H1 (cell line): ENCODE data around the gene DARS2. TPM values are rescaled to one million over a fixed set of nuclear protein-coding genes. Genes with fewer than 3 reads are reported as not detected.
A peak's percentile ranks its signal among the peaks of the same experiment; 100 is the strongest.

ENCODE experiments used
- CTCF ChIA-PET: fragments of 300-600 bp; sonication (Branson Sonifier 250); formaldehyde crosslinking; loops from one replicate; lab custom pipeline; 2021; ENCODE audit not compliant: partially characterized antibody; lab: Charles Lee
- POLR2A ChIA-PET: fragments of 300-600 bp; sonication (Branson Sonifier 250); formaldehyde crosslinking; loops from one replicate; lab custom pipeline; 2021; ENCODE audit warnings: inconsistent platforms; ENCODE audit not compliant: partially characterized antibody; lab: Charles Lee
- DNase-seq, 2 experiments: peaks; one replicate each; pipeline versions ENCODE4 v3.0.0 to v3.0.0-alpha.2; 2010 to 2022; ENCODE audit warnings: low spot score in 2 of 2, low read depth in 1 of 2, mixed read lengths in 1 of 2
- FAIRE-seq: peaks from 2 replicates; lab custom pipeline; 2011; peaks lifted over from hg19 to GRCh38; lab: Jason Lieb, UNC
- H2AFZ ChIP-seq: 2 replicates; pipeline ENCODE4 v1.8.1; 2012; ENCODE audit warnings: low read length, inconsistent platforms
- H2AK5ac ChIP-seq: 2 replicates; pipeline ENCODE4 v1.6.1; 2013; ENCODE audit warnings: low read depth, low read length
- H2BK120ac ChIP-seq: replicated peaks from 2 replicates; pipeline ENCODE3; 2013; ENCODE audit warnings: low read depth, low read length, inconsistent platforms
- H2BK12ac ChIP-seq: 2 replicates; pipeline ENCODE4 v1.6.1; 2013; ENCODE audit warnings: low read depth, low read length
- H2BK15ac ChIP-seq: 2 replicates; pipeline ENCODE4 v1.6.1; 2013; ENCODE audit warnings: low read length
- H2BK20ac ChIP-seq: 2 replicates; pipeline ENCODE4 v1.6.1; 2013; ENCODE audit warnings: low read length
- H2BK5ac ChIP-seq: 2 replicates; pipeline ENCODE4 v1.6.1; 2013; ENCODE audit warnings: low read depth, low read length
- H3K14ac ChIP-seq: 2 replicates; pipeline ENCODE4 v1.6.1; 2013; ENCODE audit warnings: inconsistent platforms; ENCODE audit not compliant: insufficient read length
- H3K18ac ChIP-seq: 2 replicates; pipeline ENCODE4 v1.6.1; 2013; ENCODE audit warnings: low read length; ENCODE audit errors: extremely low read depth
- H3K23ac ChIP-seq: 2 replicates; pipeline ENCODE4 v1.6.1; 2013; ENCODE audit warnings: inconsistent platforms; ENCODE audit not compliant: insufficient read length
- H3K23me2 ChIP-seq: 2 replicates; pipeline ENCODE4 v1.6.1; 2013; ENCODE audit warnings: low read depth, low read length
- H3K27ac ChIP-seq: 2 replicates; pipeline ENCODE4 v1.6.1; 2011; ENCODE audit warnings: low read depth, low read length, inconsistent platforms
- H3K27me3 ChIP-seq, 4 experiments: replicated peaks in 1 of 4; 1 replicate in 1 of 4; 2 replicates in 3 of 4; pipeline versions ENCODE4 v1.6.1 to v1.8.1; 2011 to 2013; ENCODE audit warnings: low read length in 3 of 4, mild to moderate bottlenecking in 3 of 4, inconsistent platforms in 2 of 4, mixed read lengths in 2 of 4, moderate library complexity in 1 of 4; ENCODE audit not compliant: control insufficient read depth in 3 of 4, insufficient read depth in 3 of 4; ENCODE audit errors: extremely low read depth in 1 of 4
- H3K36me3 ChIP-seq, 4 experiments: 2 replicates each; pipeline versions ENCODE4 v1.6.1 to v1.8.1; 2011 to 2013; ENCODE audit warnings: mild to moderate bottlenecking in 4 of 4, low read length in 3 of 4, moderate library complexity in 2 of 4, control low read depth in 1 of 4, inconsistent platforms in 1 of 4; ENCODE audit not compliant: insufficient read depth in 4 of 4, control insufficient read depth in 2 of 4
- H3K4ac ChIP-seq: replicated peaks from 2 replicates; pipeline ENCODE3; 2013; ENCODE audit warnings: low read length, low read depth, mixed read lengths, inconsistent platforms; ENCODE audit not compliant: insufficient read length
- H3K4me1 ChIP-seq, 4 experiments: replicated peaks in 1 of 4; 1 replicate in 1 of 4; 2 replicates in 3 of 4; pipeline versions ENCODE4 v1.6.1 to v1.8.1; 2011 to 2013; ENCODE audit warnings: low read length in 3 of 4, inconsistent platforms in 2 of 4, mixed read lengths in 1 of 4; ENCODE audit not compliant: insufficient read depth in 4 of 4, control insufficient read depth in 3 of 4
- H3K4me2 ChIP-seq, 2 experiments: 2 replicates each; pipeline versions ENCODE4 v1.6.1 to v1.8.1; 2011 to 2013; ENCODE audit warnings: low read depth in 2 of 2, low read length in 2 of 2, control low read depth in 1 of 2, inconsistent platforms in 1 of 2, mild to moderate bottlenecking in 1 of 2; ENCODE audit not compliant: insufficient read depth in 1 of 2
- H3K4me3 ChIP-seq, 4 experiments: fragments of 200-600, 300-600 bp in 1 of 4; sonication (generic), shearing (Covaris generic), sonication (Bioruptor Twin) in 1 of 4; 2 replicates each; pipeline versions ENCODE4 v1.5.1 to v1.8.1; 2011 to 2016; ENCODE audit warnings: low read length in 4 of 4, low read depth in 3 of 4, control low read depth in 2 of 4, inconsistent platforms in 2 of 4, mild to moderate bottlenecking in 2 of 4, mixed read lengths in 1 of 4, moderate library complexity in 1 of 4; ENCODE audit not compliant: insufficient read depth in 2 of 4; ENCODE audit errors: extremely low read depth in 1 of 4
- H3K56ac ChIP-seq: replicated peaks from 2 replicates; pipeline ENCODE3; 2013; ENCODE audit warnings: low read depth, mild to moderate bottlenecking, mixed read lengths, low read length, inconsistent platforms; ENCODE audit not compliant: insufficient read length
- H3K79me1 ChIP-seq: 2 replicates; pipeline ENCODE4 v1.6.1; 2013; ENCODE audit warnings: low read depth, low read length, control low read depth
- H3K79me2 ChIP-seq, 2 experiments: 2 replicates each; pipeline versions ENCODE4 v1.6.1 to v1.8.1; 2012 to 2013; ENCODE audit warnings: low read length in 2 of 2, mild to moderate bottlenecking in 2 of 2, inconsistent platforms in 1 of 2; ENCODE audit not compliant: insufficient read depth in 2 of 2, control insufficient read depth in 1 of 2
- H3K9ac ChIP-seq, 4 experiments: replicated peaks in 1 of 4; 1 replicate in 1 of 4; 2 replicates in 3 of 4; pipeline versions ENCODE4 v1.6.1 to v1.8.1; 2011 to 2013; ENCODE audit warnings: low read depth in 3 of 4, low read length in 3 of 4, control low read depth in 2 of 4, mild to moderate bottlenecking in 2 of 4, moderate library complexity in 2 of 4, inconsistent platforms in 1 of 4; ENCODE audit errors: extremely low read depth in 1 of 4
- H3K9me3 ChIP-seq, 2 experiments: 2 replicates each; pipeline versions ENCODE4 v1.6.1 to v1.8.1; 2012 to 2013; ENCODE audit warnings: mild to moderate bottlenecking in 2 of 2, moderate library complexity in 2 of 2, control low read depth in 1 of 2, inconsistent platforms in 1 of 2, low read depth in 1 of 2, low read length in 1 of 2, mixed read lengths in 1 of 2; ENCODE audit not compliant: insufficient read depth in 2 of 2
- H4K20me1 ChIP-seq, 2 experiments: replicated peaks in 1 of 2; 2 replicates each; pipeline versions ENCODE3 to v1.8.1; 2011 to 2013; ENCODE audit warnings: inconsistent platforms in 2 of 2, low read length in 2 of 2, mild to moderate bottlenecking in 1 of 2; ENCODE audit not compliant: insufficient read depth in 2 of 2, control insufficient read depth in 1 of 2
- H4K5ac ChIP-seq: 2 replicates; pipeline ENCODE4 v1.6.1; 2013; ENCODE audit warnings: low read length, low read depth, mixed read lengths, inconsistent platforms; ENCODE audit not compliant: insufficient read length
- H4K8ac ChIP-seq: 2 replicates; pipeline ENCODE4 v1.8.0; 2013; ENCODE audit warnings: mild to moderate bottlenecking, moderate library complexity, low read length, inconsistent platforms; ENCODE audit not compliant: insufficient read depth; ENCODE audit errors: extremely low read depth
- H4K91ac ChIP-seq: replicated peaks from 2 replicates; pipeline ENCODE3; 2013; ENCODE audit warnings: low read length, mixed read lengths, inconsistent platforms; ENCODE audit not compliant: insufficient read length
- BRCA1 ChIP-seq: IDR thresholded peaks from 2 replicates; pipeline ENCODE4 v1.6.1; 2012; ENCODE audit warnings: low read depth, low read length, improper control_type of control experiment
- CHD1 ChIP-seq: IDR thresholded peaks from 2 replicates; pipeline ENCODE4 v1.6.1; 2012; ENCODE audit warnings: low read depth, low read length, improper control_type of control experiment
- GTF2F1 ChIP-seq: IDR thresholded peaks from 2 replicates; pipeline ENCODE4 v1.6.1; 2012; ENCODE audit warnings: low read depth, low read length, improper control_type of control experiment, borderline replicate concordance
- JUN ChIP-seq: IDR thresholded peaks from 2 replicates; pipeline ENCODE4 v1.6.1; 2011; ENCODE audit warnings: low read depth, mild to moderate bottlenecking, improper control_type of control experiment, low read length
- SRF ChIP-seq: IDR thresholded peaks from 2 replicates; pipeline ENCODE4 v1.6.1; 2011; ENCODE audit warnings: mild to moderate bottlenecking, low read depth, low read length, moderate library complexity
- SUZ12 ChIP-seq: fragments of 200-600 bp; sonication (generic); IDR thresholded peaks from 2 replicates; pipeline ENCODE4 v1.6.1; 2012; ENCODE audit warnings: mild to moderate bottlenecking, inconsistent platforms, low read length, moderate library complexity, mixed read lengths
- YY1 ChIP-seq: IDR thresholded peaks from 2 replicates; pipeline ENCODE4 v1.6.1; 2011; ENCODE audit warnings: low read depth, mild to moderate bottlenecking, low read length
- WGBS, 2 experiments: shearing (Covaris generic) in 1 of 2; methylation state at CpG; one replicate each; pipeline versions ENCODE4 v1.1.6 to v1.1.7; 2013 to 2015; ENCODE audit warnings: low lambda C conversion rate in 2 of 2, mixed read lengths in 2 of 2, inconsistent platforms in 1 of 2, low coverage in 1 of 2, missing lambda C conversion rate in 1 of 2; ENCODE audit not compliant: insufficient replicate concordance in 2 of 2, insufficient coverage in 1 of 2, insufficient read length in 1 of 2; ENCODE audit errors: extremely low coverage in 1 of 2, missing lambda C conversion rate in 1 of 2; 5-methylcytosine and 5-hydroxymethylcytosine counted together
- long read RNA-seq, 2 experiments: library from RNA in 1 of 2; library from capped mRNA in 1 of 2; stranded (forward); transcript quantifications; one replicate each; pipeline ENCODE4 v2.0.0, GENCODE V29; 2021; ENCODE audit warnings: inconsistent platforms in 1 of 2
- polyA minus RNA-seq, 3 experiments: library from RNA; depleted of rRNA, polyadenylated mRNA; stranded (reverse); fragments of >200 nt; gene quantifications; 1 replicate in 2 of 3; 2 replicates in 1 of 3; pipeline ENCODE4 v1.2.3, GENCODE V29; 2011
- polyA plus RNA-seq, 7 experiments: library from polyadenylated mRNA; depleted of rRNA in 3 of 7; stranded (reverse) in 5 of 7; unstranded in 2 of 7; fragments of >200 nt in 5 of 7; fragments of 200-250 nt in 2 of 7; gene quantifications; 1 replicate in 5 of 7; 2 replicates in 1 of 7; 4 replicates in 1 of 7; pipeline versions ENCODE4 v1.2.1 to v1.2.3, GENCODE V29; 2011 to 2013; ENCODE audit warnings: missing spikeins in 2 of 7, mixed read lengths in 2 of 7
- total RNA-seq: library from RNA; stranded (reverse); fragmentation: NEBNext Ultra II Directional; extraction: Animal tissue kit (Norgen Biotek cat#: 25700); gene quantifications from 2 replicates; pipeline ENCODE4 v1.2.1, GENCODE V29; 2021
- TF ChIP-seq, protein P1 (sequence below): IDR thresholded peaks from 2 replicates; pipeline ENCODE4 v1.6.1; 2012; ENCODE audit warnings: inconsistent platforms

The DARS2 gene
- total RNA-seq (35.2 and 35.7 TPM in 2 replicates), polyA plus RNA-seq (2011; rRNA removed) (15.8 and 21.0 TPM in 2 replicates), polyA minus RNA-seq (2011; rRNA and poly(A)+ RNA removed) (43.8 and 46.7 TPM in 2 replicates)
- polyA plus RNA-seq (2011; cell fraction: cytosol; rRNA removed) = 24.2 TPM
- 19.2 TPM for polyA plus RNA-seq (2011; cell fraction: nucleus; rRNA removed)
- polyA plus RNA-seq (2012, experiment 1 of 2) = 20.1 to 31.2 TPM (median 23.7 TPM) in 4 replicates
- polyA plus RNA-seq (2012, experiment 2 of 2) = 4.2 TPM
- 29.8 TPM for polyA plus RNA-seq (2013, experiment 1 of 2)
- 29.5 TPM for polyA plus RNA-seq (2013, experiment 2 of 2)
- polyA minus RNA-seq (2011; cell fraction: cytosol; rRNA and poly(A)+ RNA removed) = 22.6 TPM
- 33.5 TPM for polyA minus RNA-seq (2011; cell fraction: nucleus; rRNA and poly(A)+ RNA removed)
- long read RNA-seq, experiment 1, transcript DARS2-201 (17 exons, 3,441 nt) = major isoform, 15 of 45 reads
- long read RNA-seq, experiment 1, partial matches to known transcripts = 19 of 45 reads
- long read RNA-seq, experiment 1, other reads (novel, unspliced or antisense) = 9 of 45 reads
- long read RNA-seq, experiment 2, transcript DARS2-201 (17 exons, 3,441 nt) = major isoform, 6 of 17 reads
- long read RNA-seq, experiment 2, partial matches to known transcripts = 8 of 17 reads
- long read RNA-seq, experiment 2, other reads (novel, unspliced or antisense) = 1 of 17 reads

DNA sequence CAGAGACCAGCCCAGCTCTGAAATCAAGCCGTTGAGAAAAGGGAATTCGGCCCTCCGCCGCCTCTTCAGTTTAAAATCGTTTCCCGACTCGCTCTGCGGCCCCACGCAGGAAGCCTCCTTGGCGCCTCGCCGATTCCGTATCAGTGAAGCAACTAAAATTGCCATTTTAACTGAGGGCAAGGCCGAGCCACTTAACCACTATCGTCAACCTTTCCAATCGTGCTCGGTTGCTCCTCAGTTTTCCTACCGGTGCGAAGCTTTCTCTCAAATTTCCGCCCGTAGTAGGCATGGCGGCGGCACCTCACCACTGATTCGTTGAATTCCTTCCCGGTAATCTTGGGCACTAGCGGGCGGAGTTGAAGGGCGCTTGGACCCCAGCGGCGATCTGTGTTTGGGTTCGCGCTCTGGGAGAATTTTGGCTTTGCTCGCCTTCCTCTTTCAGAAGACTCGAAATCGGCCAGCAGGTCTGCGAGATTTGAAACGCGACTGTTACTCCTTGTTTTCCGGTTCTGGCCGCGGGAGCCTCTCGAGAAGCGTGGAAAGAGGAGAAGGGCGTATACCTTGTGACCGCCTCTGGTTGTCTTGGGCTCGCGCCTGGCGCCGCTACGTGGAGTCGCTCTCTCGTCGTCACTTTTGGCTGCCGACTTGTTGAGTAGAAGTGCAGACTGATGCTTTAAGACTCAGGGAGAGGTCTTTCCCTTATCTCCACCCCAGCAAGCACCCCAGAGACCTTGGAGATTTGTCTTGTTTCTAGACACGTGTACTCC is at the start of gene DARS2, which contains the start of gene CENPL:
Gene DARS2, plus strand, starts transcription at position 359 of the 767 bp plus-strand sequence. CDS start 557 bp downstream, outside the sequence.
Gene CENPL, minus strand, starts transcription at position 569 of the 767 bp plus-strand sequence. CDS start 13,584 bp downstream, outside the sequence.
- 1% methylated on average over 50 of the region's 55 CpGs; no CpG with 5 or more reads in 1 of the 2 experiments for WGBS, 2 experiments
- FAIRE-seq = no peak
- peak within 1 kb of the TSS; percentile 59 for H2BK120ac ChIP-seq
- TF ChIP-seq, protein P1, sequence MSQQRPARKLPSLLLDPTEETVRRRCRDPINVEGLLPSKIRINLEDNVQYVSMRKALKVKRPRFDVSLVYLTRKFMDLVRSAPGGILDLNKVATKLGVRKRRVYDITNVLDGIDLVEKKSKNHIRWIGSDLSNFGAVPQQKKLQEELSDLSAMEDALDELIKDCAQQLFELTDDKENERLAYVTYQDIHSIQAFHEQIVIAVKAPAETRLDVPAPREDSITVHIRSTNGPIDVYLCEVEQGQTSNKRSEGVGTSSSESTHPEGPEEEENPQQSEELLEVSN = no peak
- TF ChIP-seq BRCA1 (no peak), CHD1 (no peak), YY1 (peak; percentile 100), SUZ12 (no peak), GTF2F1 (no peak), JUN (no peak), SRF (peak; percentile 43; the same call in 1 of the 2 replicates)

More for the DNA sequence above, at the start of gene DARS2, which contains the start of gene CENPL:
- H3K14ac ChIP-seq = no peak within 1 kb of the TSS
- peak within 1 kb of the TSS; percentile 63 for H3K56ac ChIP-seq
- peak within 1 kb of the TSS; percentile 98 for H3K18ac ChIP-seq
- H4K91ac ChIP-seq = peak within 1 kb of the TSS; percentile 81
- peak within 1 kb of the TSS; percentile 36 for H3K4ac ChIP-seq
- H4K8ac ChIP-seq = peak within 1 kb of the TSS; percentile 83
- H3K27me3 ChIP-seq = no peaks in the 10 kb centered on the region
- H3K23me2 ChIP-seq = peaks cover 7% of the 10 kb centered on the region
- ChIA-PET POLR2A (interaction anchor here (0.6 to 10.0 kb wide), 30 partner anchors 9 to 400 kb away, joined by 3 to 166 read pairs (median 4); partner anchors contain the start of genes GAS5, KLHL20, PRDX6 and ZBTB37), CTCF (interaction anchor here (0.7 to 1.5 kb wide), 5 partner anchors 13 to 1080 kb away, joined by 3 to 4 read pairs (median 3); no protein-coding TSS in a partner anchor)
- H2BK12ac ChIP-seq = peak within 1 kb of the TSS; percentile 77; the same call in 1 of the 2 replicates
- no peaks in the 10 kb centered on the region; a peak in 3 of 7 replicates for H3K4me1 ChIP-seq
- peak within 1 kb of the TSS; percentile 78 to 95 for H3K4me2 ChIP-seq
- peak within 1 kb of the TSS; percentile 84; the same call in 1 of the 2 replicates for H2BK15ac ChIP-seq
- no peak within 1 kb of the TSS; the same call in 1 of the 2 replicates for H2AK5ac ChIP-seq
- peak within 1 kb of the TSS; percentile 93 for H2BK5ac ChIP-seq
- peak within 1 kb of the TSS; percentile 69 to 96 (median 88) for H3K4me3 ChIP-seq
- H2BK20ac ChIP-seq = no peak within 1 kb of the TSS
- H3K36me3 ChIP-seq = no peaks in the 10 kb centered on the region; a peak in 1 of 8 replicates
- H4K20me1 ChIP-seq = peaks cover 0 to 2% of the 10 kb centered on the region in 2 experiments
- peak within 1 kb of the TSS; percentile 87 for H4K5ac ChIP-seq
- H3K9ac ChIP-seq = peak within 1 kb of the TSS; percentile 74 to 93 (median 88)
- H2AFZ ChIP-seq = peak within 1 kb of the TSS; percentile 47
- H3K79me2 ChIP-seq = peaks cover 7 to 46% of the 10 kb centered on the region in 2 experiments
- no peaks in the 10 kb centered on the region for H3K79me1 ChIP-seq
- DNase-seq = peak; percentile 88 to 89
- H3K27ac ChIP-seq = peak within 1 kb of the TSS; percentile 94
- H3K9me3 ChIP-seq = no peaks in the 10 kb centered on the region
- H3K23ac ChIP-seq = no peak within 1 kb of the TSS
